Smooth muscle cell (in vitro differentiated cells): ENCODE measurements around the gene ID2. TPM values are rescaled to one million over a fixed set of nuclear protein-coding genes. Genes with fewer than 3 reads are reported as not detected.

Experiments used
- DNase-seq: peaks from one replicate; lab custom pipeline; 2025; ENCODE audit not compliant: unreplicated experiment; lab: John Stamatoyannopoulos, UW
- H2AFZ ChIP-seq: fragments of 200-600 bp; sonication (generic); 2 replicates; pipeline ENCODE4 v1.6.0; 2016; ENCODE audit warnings: antibody characterized with exemption, low read depth, mild to moderate bottlenecking
- H3F3A ChIP-seq: fragments of 200-600 bp; sonication (generic); 2 replicates; pipeline ENCODE4 v1.6.0; 2017; ENCODE audit warnings: antibody characterized with exemption, low read depth
- H3K27ac ChIP-seq: fragments of 200-600 bp; sonication (generic); 2 replicates; pipeline ENCODE4 v1.5.1; 2016; ENCODE audit warnings: low read depth, mild to moderate bottlenecking
- H3K27me3 ChIP-seq: fragments of 200-600 bp; sonication (generic); 2 replicates; pipeline ENCODE4 v1.6.1; 2016; ENCODE audit warnings: low read depth, mild to moderate bottlenecking
- H3K36me3 ChIP-seq: fragments of 200-600 bp; sonication (generic); 2 replicates; pipeline ENCODE4 v1.5.1; 2016; ENCODE audit warnings: low read depth
- H3K4me1 ChIP-seq: fragments of 200-600 bp; sonication (generic); 2 replicates; pipeline ENCODE4 v1.5.1; 2016; ENCODE audit warnings: low read depth
- H3K4me2 ChIP-seq: fragments of 200-600 bp; sonication (generic); 2 replicates; pipeline ENCODE4 v1.6.0; 2016; ENCODE audit warnings: mild to moderate bottlenecking
- H3K4me3 ChIP-seq: fragments of 200-600 bp; sonication (generic); 2 replicates; pipeline ENCODE4 v1.5.1; 2016; ENCODE audit warnings: mild to moderate bottlenecking
- H3K79me2 ChIP-seq: fragments of 200-600 bp; sonication (generic); 2 replicates; pipeline ENCODE4 v1.6.0; 2016; ENCODE audit warnings: low read depth, mild to moderate bottlenecking
- H3K9ac ChIP-seq: fragments of 200-600 bp; sonication (generic); 2 replicates; pipeline ENCODE4 v1.6.0; 2016; ENCODE audit warnings: low read depth
- H3K9me3 ChIP-seq: fragments of 200-600 bp; sonication (generic); replicated peaks from 2 replicates; pipeline ENCODE4 v1.5.1; 2016; ENCODE audit warnings: low read depth
- H4K20me1 ChIP-seq: fragments of 200-600 bp; sonication (generic); 2 replicates; pipeline ENCODE4 v1.6.0; 2016; ENCODE audit warnings: low read depth
- CTCF ChIP-seq: fragments of 200-600 bp; sonication (generic); IDR thresholded peaks from 2 replicates; pipeline ENCODE4 v1.5.1; 2017; ENCODE audit warnings: borderline replicate concordance, mild to moderate bottlenecking, antibody characterized with exemption; ENCODE audit not compliant: insufficient read depth, poor library complexity, severe bottlenecking
- WGBS: methylation state at CpG from one replicate; pipeline ENCODE4 v1.1.7; 2016; ENCODE audit warnings: low lambda C conversion rate; 5-methylcytosine and 5-hydroxymethylcytosine counted together
- polyA plus RNA-seq: library from polyadenylated mRNA; unstranded; fragments of >200 nt; fragmentation: Nextera tagmentation; extraction: Ambion mirVana; gene quantifications from 2 replicates; pipeline ENCODE4 v1.2.1, GENCODE V29; 2016
- total RNA-seq: library from RNA; depleted of rRNA; stranded (reverse); fragments of >200 nt; gene quantifications from 2 replicates; pipeline ENCODE4 v1.2.3, GENCODE V29; 2014

ID2 gene
- total and polyA plus RNA-seq, 2 experiments from 2014 or later = 83.9 to 218 TPM

- Histone ChIP-seq H3K36me3 (no peaks in the 10 kb centered on the region), H3K4me3 (no peak overlapping the region), H3K9me3 (no peaks in the 10 kb centered on the region), H3F3A (no peaks in the 10 kb centered on the region), H4K20me1 (no peaks in the 10 kb centered on the region), H3K4me2 (no peak overlapping the region), H3K27ac (no peak overlapping the region), H3K79me2 (no peaks in the 10 kb centered on the region), H3K4me1 (peaks cover 16% of the 10 kb centered on the region), H3K27me3 (no peaks in the 10 kb centered on the region), H3K9ac (no peak overlapping the region), H2AFZ (no peak overlapping the region)
- DNase-seq = no peak
- TF ChIP-seq CTCF = no peak
- 92% methylated on average over 22 of the region's 22 CpGs for WGBS
Observed at GRCh38 chr2:8658064-8658862, 23.6 kb upstream of the ID2 start.

- DNase-seq = no peak
- Histone ChIP-seq H3K4me3 (no peak overlapping the region), H3K4me1 (peaks cover 9% of the 10 kb centered on the region), H2AFZ (no peak overlapping the region), H3K27me3 (no peaks in the 10 kb centered on the region), H3K27ac (no peak overlapping the region), H3K9ac (no peak overlapping the region), H3K9me3 (no peaks in the 10 kb centered on the region), H4K20me1 (no peaks in the 10 kb centered on the region), H3K79me2 (no peaks in the 10 kb centered on the region), H3K36me3 (no peaks in the 10 kb centered on the region), H3F3A (no peaks in the 10 kb centered on the region), H3K4me2 (no peak overlapping the region)
- WGBS = 87% methylated on average over 10 of the region's 10 CpGs
- TF ChIP-seq CTCF = no peak
Observed at GRCh38 chr2:8659092-8659734, 22.6 kb upstream of the ID2 start.

- no peaks in the 10 kb centered on the region for H3K79me2 ChIP-seq
- no peak for TF ChIP-seq CTCF
- H3K36me3 ChIP-seq = no peaks in the 10 kb centered on the region
- H4K20me1 ChIP-seq = no peaks in the 10 kb centered on the region
- no peak overlapping the region for H3K4me3 ChIP-seq
- H3K4me2 ChIP-seq = no peak overlapping the region
- no peak overlapping the region for H2AFZ ChIP-seq
- H3F3A ChIP-seq = no peaks in the 10 kb centered on the region
- H3K9me3 ChIP-seq = no peaks in the 10 kb centered on the region
- H3K27me3 ChIP-seq = no peaks in the 10 kb centered on the region
- no peak overlapping the region for H3K9ac ChIP-seq
- H3K4me1 ChIP-seq = peaks cover 9% of the 10 kb centered on the region
- H3K27ac ChIP-seq = no peak overlapping the region
- 91% methylated on average over 18 of the region's 18 CpGs for WGBS
- DNase-seq = no peak
Observed at GRCh38 chr2:8659735-8660492, 21.9 kb upstream of the ID2 start.
